ENCODE measurements around the gene MCM3AP. TPM values are rescaled to one million over a fixed set of nuclear protein-coding genes. Genes with fewer than 3 reads are reported as not detected.

MCM3AP gene
- total and polyA plus RNA-seq, 9 of the 15 experiments (the other 6 are each of a cell fraction or from before 2014, with no cell fraction given) = 6.5 to 179 (median 69.6) TPM

DNA sequence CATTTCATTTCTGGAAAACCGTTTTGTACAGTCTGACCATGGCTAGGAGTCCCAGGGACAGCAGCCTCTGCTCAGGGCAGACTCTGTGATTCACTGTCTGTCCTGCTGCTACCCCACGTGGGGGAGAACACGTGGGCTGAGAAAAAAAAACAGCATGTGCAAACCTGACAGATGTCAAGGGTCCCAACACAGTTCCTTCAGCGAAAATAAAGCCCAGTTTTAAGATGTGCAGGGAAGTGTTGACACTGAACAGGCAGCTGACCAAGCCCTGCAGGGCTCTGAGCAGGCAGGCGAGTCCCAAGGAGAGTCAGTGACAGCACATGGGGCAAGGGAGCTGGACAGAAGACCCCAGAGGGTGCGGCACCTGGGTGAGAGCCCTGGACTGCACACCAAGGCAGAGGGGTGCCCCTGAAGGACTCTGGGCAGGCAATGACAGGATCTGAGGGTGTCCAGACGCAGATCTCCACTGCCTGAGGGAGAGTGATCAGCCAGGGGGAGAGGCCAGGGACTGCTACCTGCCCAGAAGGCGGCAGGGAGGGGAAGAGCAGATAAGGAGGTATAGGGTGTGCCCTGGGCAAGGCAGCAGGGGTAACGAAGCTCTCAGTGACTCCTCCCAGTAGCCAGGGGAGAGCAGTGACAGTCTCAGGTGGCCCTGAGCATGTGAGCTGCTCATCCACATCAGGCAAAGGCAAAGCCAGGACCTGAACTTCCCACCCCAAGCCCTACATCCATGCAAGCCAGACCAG is 96.0 kb downstream of the MCM3AP start (continued):
- TF ChIP-seq, protein P1, sequence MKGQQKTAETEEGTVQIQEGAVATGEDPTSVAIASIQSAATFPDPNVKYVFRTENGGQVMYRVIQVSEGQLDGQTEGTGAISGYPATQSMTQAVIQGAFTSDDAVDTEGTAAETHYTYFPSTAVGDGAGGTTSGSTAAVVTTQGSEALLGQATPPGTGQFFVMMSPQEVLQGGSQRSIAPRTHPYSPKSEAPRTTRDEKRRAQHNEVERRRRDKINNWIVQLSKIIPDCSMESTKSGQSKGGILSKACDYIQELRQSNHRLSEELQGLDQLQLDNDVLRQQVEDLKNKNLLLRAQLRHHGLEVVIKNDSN (CRISPR knock-in tag; IDR thresholded peaks at IDR 0.05) = peak; percentile 84
- TF ChIP-seq, protein P2, sequence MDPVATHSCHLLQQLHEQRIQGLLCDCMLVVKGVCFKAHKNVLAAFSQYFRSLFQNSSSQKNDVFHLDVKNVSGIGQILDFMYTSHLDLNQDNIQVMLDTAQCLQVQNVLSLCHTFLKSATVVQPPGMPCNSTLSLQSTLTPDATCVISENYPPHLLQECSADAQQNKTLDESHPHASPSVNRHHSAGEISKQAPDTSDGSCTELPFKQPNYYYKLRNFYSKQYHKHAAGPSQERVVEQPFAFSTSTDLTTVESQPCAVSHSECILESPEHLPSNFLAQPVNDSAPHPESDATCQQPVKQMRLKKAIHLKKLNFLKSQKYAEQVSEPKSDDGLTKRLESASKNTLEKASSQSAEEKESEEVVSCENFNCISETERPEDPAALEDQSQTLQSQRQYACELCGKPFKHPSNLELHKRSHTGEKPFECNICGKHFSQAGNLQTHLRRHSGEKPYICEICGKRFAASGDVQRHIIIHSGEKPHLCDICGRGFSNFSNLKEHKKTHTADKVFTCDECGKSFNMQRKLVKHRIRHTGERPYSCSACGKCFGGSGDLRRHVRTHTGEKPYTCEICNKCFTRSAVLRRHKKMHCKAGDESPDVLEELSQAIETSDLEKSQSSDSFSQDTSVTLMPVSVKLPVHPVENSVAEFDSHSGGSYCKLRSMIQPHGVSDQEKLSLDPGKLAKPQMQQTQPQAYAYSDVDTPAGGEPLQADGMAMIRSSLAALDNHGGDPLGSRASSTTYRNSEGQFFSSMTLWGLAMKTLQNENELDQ (CRISPR knock-in tag; IDR thresholded peaks at IDR 0.05; ENCODE audit: borderline replicate concordance) = no peak
- TF ChIP-seq MCM5 (IDR thresholded peaks at IDR 0.05; ENCODE audit: low read depth) = no peak
- peak; percentile 74 for TF ChIP-seq RAD51 (IDR thresholded peaks at IDR 0.05; ENCODE audit: borderline replicate concordance, low read depth)
- no peak for TF ChIP-seq ZNF764 (CRISPR knock-in tag; IDR thresholded peaks at IDR 0.05; ENCODE audit: low read depth)
- no peak for TF ChIP-seq ZNF589 (CRISPR knock-in tag; IDR thresholded peaks at IDR 0.05; ENCODE audit: low read depth)
- TF ChIP-seq MAFK (IDR thresholded peaks at IDR 0.05; ENCODE audit: low read length) = no peak
- TF ChIP-seq, protein P3, sequence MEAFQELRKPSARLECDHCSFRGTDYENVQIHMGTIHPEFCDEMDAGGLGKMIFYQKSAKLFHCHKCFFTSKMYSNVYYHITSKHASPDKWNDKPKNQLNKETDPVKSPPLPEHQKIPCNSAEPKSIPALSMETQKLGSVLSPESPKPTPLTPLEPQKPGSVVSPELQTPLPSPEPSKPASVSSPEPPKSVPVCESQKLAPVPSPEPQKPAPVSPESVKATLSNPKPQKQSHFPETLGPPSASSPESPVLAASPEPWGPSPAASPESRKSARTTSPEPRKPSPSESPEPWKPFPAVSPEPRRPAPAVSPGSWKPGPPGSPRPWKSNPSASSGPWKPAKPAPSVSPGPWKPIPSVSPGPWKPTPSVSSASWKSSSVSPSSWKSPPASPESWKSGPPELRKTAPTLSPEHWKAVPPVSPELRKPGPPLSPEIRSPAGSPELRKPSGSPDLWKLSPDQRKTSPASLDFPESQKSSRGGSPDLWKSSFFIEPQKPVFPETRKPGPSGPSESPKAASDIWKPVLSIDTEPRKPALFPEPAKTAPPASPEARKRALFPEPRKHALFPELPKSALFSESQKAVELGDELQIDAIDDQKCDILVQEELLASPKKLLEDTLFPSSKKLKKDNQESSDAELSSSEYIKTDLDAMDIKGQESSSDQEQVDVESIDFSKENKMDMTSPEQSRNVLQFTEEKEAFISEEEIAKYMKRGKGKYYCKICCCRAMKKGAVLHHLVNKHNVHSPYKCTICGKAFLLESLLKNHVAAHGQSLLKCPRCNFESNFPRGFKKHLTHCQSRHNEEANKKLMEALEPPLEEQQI (IDR thresholded peaks at IDR 0.05) = no peak
- TF ChIP-seq CREB1 (IDR thresholded peaks at IDR 0.05) = no peak
- TF ChIP-seq CREB1 (CRISPR knock-in tag; IDR thresholded peaks at IDR 0.05) = peak; percentile 38; the same call in 1 of the 2 replicates
- TF ChIP-seq, protein P4, sequence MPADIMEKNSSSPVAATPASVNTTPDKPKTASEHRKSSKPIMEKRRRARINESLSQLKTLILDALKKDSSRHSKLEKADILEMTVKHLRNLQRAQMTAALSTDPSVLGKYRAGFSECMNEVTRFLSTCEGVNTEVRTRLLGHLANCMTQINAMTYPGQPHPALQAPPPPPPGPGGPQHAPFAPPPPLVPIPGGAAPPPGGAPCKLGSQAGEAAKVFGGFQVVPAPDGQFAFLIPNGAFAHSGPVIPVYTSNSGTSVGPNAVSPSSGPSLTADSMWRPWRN (IDR thresholded peaks at IDR 0.05; ENCODE audit: low read depth) = no peak
- no peak for TF ChIP-seq NRF1 (conservative IDR thresholded peaks at IDR 0.05 in 1 of 2, IDR thresholded peaks at IDR 0.05 in 1 of 2)
- no peak for TF ChIP-seq GATAD2B (IDR thresholded peaks at IDR 0.05; ENCODE audit: borderline replicate concordance)
- TF ChIP-seq NR2C2 (CRISPR knock-in tag; IDR thresholded peaks at IDR 0.05) = no peak
- TF ChIP-seq NR2C2 (tag; IDR thresholded peaks at IDR 0.05) = no peak
- TF ChIP-seq POLR2A (conservative IDR thresholded peaks at IDR 0.05) = peak; percentile 27; the same call in 1 of the 2 replicates
- no peak for TF ChIP-seq TCF7L2 (IDR thresholded peaks at IDR 0.05; ENCODE audit: low read depth, low read length)
- TF ChIP-seq BMI1 (IDR thresholded peaks at IDR 0.05; ENCODE audit: low read length) = no peak
- TF ChIP-seq ETV1 (tag; conservative IDR thresholded peaks at IDR 0.05; ENCODE audit: low read depth) = no peak
- no peak for TF ChIP-seq MTA1 (IDR thresholded peaks at IDR 0.05; ENCODE audit: borderline replicate concordance)
- TF ChIP-seq ZNF354B (CRISPR knock-in tag; IDR thresholded peaks at IDR 0.05) = no peak
- TF ChIP-seq FOXA3 (CRISPR knock-in tag; conservative IDR thresholded peaks at IDR 0.05 in 1 of 2, IDR thresholded peaks at IDR 0.05 in 1 of 2) = no peak
- TF ChIP-seq ZNF133 (CRISPR knock-in tag; IDR thresholded peaks at IDR 0.05) = no peak
- TF ChIP-seq GTF2F1 (IDR thresholded peaks at IDR 0.05; ENCODE audit: low read depth, low read length) = no peak
- TF ChIP-seq ZNF23 (CRISPR knock-in tag; IDR thresholded peaks at IDR 0.05) = no peak

Data from K562 (cell line).